ENCODE measurements around the gene IL36G.

Gene IL36G

GRCh38 chr2:112972423-112973086 is 5.3 kb upstream of the IL36G start:
- H3K4me3 ChIP-seq (ENCODE audit: low read depth, low read length) = no peak overlapping the region

GRCh38 chr2:112973156-112973555 is 4.7 kb upstream of the IL36G start:
- no peak overlapping the region for H3K4me3 ChIP-seq (ENCODE audit: low read depth, low read length)

- no peak overlapping the region for H3K4me3 ChIP-seq (ENCODE audit: low read depth, low read length)
These were observed 1.9 kb downstream of the IL36G start for GRCh38 chr2:112979731-112980130.

- no peak overlapping the region for H3K4me3 ChIP-seq (ENCODE audit: low read depth, low read length)
These were observed 2.7 kb downstream of the IL36G start for GRCh38 chr2:112980537-112980936.

GRCh38 chr2:112985090-112985489 is 7.3 kb downstream of the IL36G start:
- no peak overlapping the region for H3K4me3 ChIP-seq (ENCODE audit: low read depth, low read length)

- H3K4me3 ChIP-seq (ENCODE audit: low read depth, low read length) = no peak overlapping the region
These were observed 11.8 kb downstream of the IL36G start for GRCh38 chr2:112989611-112990010.

- no peak overlapping the region for H3K4me3 ChIP-seq (ENCODE audit: low read depth, low read length)
These were observed 16.0 kb downstream of the IL36G start for GRCh38 chr2:112993831-112994230.

GRCh38 chr2:112994648-112995047 is 16.8 kb downstream of the IL36G start:
- no peak overlapping the region for H3K4me3 ChIP-seq (ENCODE audit: low read depth, low read length)

- no peak overlapping the region for H3K4me3 ChIP-seq (ENCODE audit: low read depth, low read length)
These were observed 17.6 kb downstream of the IL36G start for GRCh38 chr2:112995346-112995920.

GRCh38 chr2:112996635-112997034 is 18.8 kb downstream of the IL36G start:
- no peak overlapping the region for H3K4me3 ChIP-seq (ENCODE audit: low read depth, low read length)

GRCh38 chr2:112997151-112997550 is 19.3 kb downstream of the IL36G start:
- no peak overlapping the region for H3K4me3 ChIP-seq (ENCODE audit: low read depth, low read length)

GRCh38 chr2:113000436-113000835 is 22.6 kb downstream of the IL36G start:
- H3K4me3 ChIP-seq (ENCODE audit: low read depth, low read length) = no peak overlapping the region

- H3K4me3 ChIP-seq (ENCODE audit: low read depth, low read length) = no peak overlapping the region
These were observed 24.9 kb downstream of the IL36G start for GRCh38 chr2:113002677-113003076.

- no peak within 1 kb of the TSS for H3K4me3 ChIP-seq (ENCODE audit: low read depth, low read length)
These were observed 27.3 kb downstream of the IL36G start, which contains the start of gene IL36A for GRCh38 chr2:113005030-113005509. Gene IL36A, plus strand, starts transcription at chr2:113005459. Its CDS starts 413 bp downstream, at chr2:113005872.

- H3K4me3 ChIP-seq (ENCODE audit: low read depth, low read length) = no peak overlapping the region
These were observed 29.4 kb downstream of the IL36G start for GRCh38 chr2:113007250-113007649.

GRCh38 chr2:113009622-113010021 is 31.8 kb downstream of the IL36G start:
- H3K4me3 ChIP-seq (ENCODE audit: low read depth, low read length) = no peak overlapping the region

- H3K4me3 ChIP-seq (ENCODE audit: low read depth, low read length) = no peak overlapping the region
These were observed 32.3 kb downstream of the IL36G start for GRCh38 chr2:113010088-113010487.

GRCh38 chr2:113011108-113011507 is 33.3 kb downstream of the IL36G start:
- H3K4me3 ChIP-seq (ENCODE audit: low read depth, low read length) = no peak overlapping the region

GRCh38 chr2:113012436-113013335 is 34.9 kb downstream of the IL36G start:
- H3K4me3 ChIP-seq (ENCODE audit: low read depth, low read length) = no peak overlapping the region

GRCh38 chr2:113013336-113013661 is 35.5 kb downstream of the IL36G start:
- H3K4me3 ChIP-seq (ENCODE audit: low read depth, low read length) = no peak overlapping the region

- no peak overlapping the region for H3K4me3 ChIP-seq (ENCODE audit: low read depth, low read length)
These were observed 36.3 kb downstream of the IL36G start for GRCh38 chr2:113014067-113014466.

GRCh38 chr2:113015042-113015441 is 37.2 kb downstream of the IL36G start:
- no peak overlapping the region for H3K4me3 ChIP-seq (ENCODE audit: low read depth, low read length)

Measured in iPS-11a (cell line).